ENCODE results near the gene CEBPG.

The CEBPG gene

GRCh38 chr19:33355535-33355934, 18.0 kb upstream of the CEBPG start:
- DNase-seq = no peak

DNA sequence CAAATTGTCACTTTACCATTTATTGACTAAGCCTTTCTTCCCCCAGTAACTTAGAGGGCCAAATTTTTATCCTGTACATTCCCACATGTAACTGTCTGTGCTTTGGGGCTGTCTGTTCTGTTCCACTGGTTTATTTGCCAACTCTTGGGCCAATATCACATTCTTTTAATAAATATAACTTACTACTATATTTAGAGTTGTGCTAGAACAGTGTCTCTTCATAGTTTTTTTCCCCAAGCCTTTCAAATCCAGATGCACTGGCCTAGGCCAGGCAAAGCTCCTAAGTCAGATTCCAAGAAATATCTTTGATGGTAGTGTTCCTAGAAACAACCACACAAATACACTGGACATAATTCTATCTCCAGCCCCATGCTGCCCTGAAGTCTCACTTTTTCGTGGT, 16.0 kb upstream of the CEBPG start:
- DNase-seq = no peak

- DNase-seq = no peak
Measured at GRCh38 chr19:33358408-33358807, 15.1 kb upstream of the CEBPG start.

- DNase-seq = no peak
Measured at GRCh38 chr19:33359581-33359980, 13.9 kb upstream of the CEBPG start.

DNA sequence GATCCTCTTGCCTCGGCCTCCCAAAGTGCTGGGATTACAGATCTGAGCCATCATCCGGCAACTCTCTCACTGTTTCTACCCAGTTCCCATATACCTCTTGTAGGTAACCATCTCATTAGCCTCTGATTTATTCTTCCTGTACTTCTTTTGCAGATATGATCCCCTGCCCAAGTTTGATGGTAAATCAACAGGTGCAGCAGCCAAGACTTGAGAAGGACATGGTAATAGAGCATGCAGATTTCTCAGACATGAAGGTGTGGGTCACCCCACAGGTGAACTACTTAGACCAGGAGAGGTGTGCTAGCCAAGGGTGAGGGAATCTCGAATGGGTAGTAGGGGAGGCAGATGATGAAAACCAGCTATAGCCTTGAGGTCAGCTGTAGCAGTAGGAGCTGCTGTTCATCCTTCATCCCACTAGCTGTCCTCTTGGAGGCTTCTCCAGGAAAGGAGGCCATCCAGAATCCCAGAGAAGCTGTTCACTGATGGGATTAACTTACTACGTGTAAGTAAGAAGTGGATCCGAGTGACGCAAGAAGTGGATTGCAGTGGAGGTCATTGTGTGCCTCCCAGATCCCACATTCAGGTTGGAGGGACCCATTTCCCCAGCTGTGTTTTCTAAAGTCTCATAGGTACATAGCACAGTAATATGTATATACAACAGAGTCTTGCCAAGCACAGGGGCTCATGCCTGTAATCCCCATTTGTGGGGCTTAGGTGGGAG, 10.8 kb upstream of the CEBPG start:
- DNase-seq = no peak

GRCh38 chr19:33363476-33363875, 10.0 kb upstream of the CEBPG start:
- no peak for DNase-seq

GRCh38 chr19:33365691-33366090, 7.8 kb upstream of the CEBPG start:
- DNase-seq = no peak

- DNase-seq = no peak
Measured at GRCh38 chr19:33366127-33366526, 7.4 kb upstream of the CEBPG start.

GRCh38 chr19:33366897-33367296, 6.6 kb upstream of the CEBPG start:
- DNase-seq = no peak

- DNase-seq = no peak
Measured at GRCh38 chr19:33368074-33368864, 5.2 kb upstream of the CEBPG start.

GRCh38 chr19:33370783-33371182, 2.7 kb upstream of the CEBPG start:
- no peak for DNase-seq

GRCh38 chr19:33374236-33374714, 766 bp downstream of the CEBPG start:
- DNase-seq = no peak

- DNase-seq = no peak
Measured at GRCh38 chr19:33375156-33375836, 1.8 kb downstream of the CEBPG start.

GRCh38 chr19:33375837-33376159, 2.3 kb downstream of the CEBPG start:
- no peak for DNase-seq

- no peak for DNase-seq
Measured at GRCh38 chr19:33376423-33376822, 2.9 kb downstream of the CEBPG start.

- DNase-seq = no peak
Measured at GRCh38 chr19:33376941-33377557, 3.5 kb downstream of the CEBPG start.

DNA sequence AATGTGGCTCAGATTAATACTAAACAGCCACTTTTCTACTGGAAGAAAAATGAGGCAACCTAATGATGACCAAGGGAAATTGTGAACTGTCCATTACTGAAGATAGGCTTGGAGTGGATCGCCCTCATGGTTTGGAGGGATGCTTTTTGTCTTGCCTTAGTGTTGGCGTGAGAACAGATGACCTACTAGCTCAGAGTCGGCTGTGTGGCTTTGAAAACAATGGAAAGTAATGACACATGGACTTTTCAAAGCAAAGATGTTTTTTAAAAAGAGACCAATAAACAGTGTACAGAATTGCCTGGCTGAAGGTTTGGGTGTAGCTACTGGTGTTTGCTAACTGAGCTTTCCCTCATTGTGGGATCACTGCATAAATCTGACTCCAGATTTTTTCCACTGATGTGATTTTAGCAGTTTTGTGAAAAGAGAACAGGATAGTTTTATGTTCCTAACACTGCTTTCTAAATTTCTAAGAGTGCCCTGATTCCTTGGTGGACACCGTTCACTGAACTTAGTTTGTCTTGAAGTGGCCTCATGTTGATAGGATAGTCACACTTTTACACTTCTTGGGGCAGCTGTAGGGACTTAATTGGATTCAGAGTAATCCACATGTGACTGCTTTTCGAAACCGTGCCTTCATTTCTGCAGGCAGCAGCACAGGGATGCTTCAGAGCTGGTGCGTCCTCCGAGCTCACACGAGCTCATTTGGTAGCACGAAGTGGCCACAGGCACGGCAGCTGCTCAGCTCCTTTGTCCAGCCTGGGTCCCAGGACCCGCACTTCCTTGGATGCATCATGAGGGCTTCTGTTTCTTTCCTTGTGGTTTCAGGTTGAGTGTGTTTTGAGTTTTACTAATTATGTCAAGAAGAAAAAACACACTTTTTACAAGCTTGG, 4.3 kb downstream of the CEBPG start:
- no peak for DNase-seq

DNA sequence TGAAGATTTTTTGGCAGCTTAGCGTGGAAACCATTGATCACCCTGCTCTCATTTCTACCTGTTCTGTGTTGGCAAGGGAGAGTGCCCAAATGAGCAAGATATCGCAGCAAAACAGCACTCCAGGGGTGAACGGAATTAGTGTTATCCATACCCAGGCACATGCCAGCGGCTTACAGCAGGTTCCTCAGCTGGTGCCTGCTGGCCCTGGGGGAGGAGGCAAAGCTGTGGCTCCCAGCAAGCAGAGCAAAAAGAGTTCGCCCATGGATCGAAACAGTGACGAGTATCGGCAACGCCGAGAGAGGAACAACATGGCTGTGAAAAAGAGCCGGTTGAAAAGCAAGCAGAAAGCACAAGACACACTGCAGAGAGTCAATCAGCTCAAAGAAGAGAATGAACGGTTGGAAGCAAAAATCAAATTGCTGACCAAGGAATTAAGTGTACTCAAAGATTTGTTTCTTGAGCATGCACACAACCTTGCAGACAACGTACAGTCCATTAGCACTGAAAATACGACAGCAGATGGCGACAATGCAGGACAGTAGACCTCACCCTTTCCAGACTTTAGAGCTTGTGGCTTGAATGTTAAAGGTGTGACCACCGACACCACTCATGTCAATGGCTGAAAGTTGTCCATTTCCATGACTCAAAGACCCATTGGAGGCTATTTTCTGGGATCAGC, 5.8 kb downstream of the CEBPG start:
- no peak for DNase-seq

GRCh38 chr19:33381101-33381500, 7.6 kb downstream of the CEBPG start:
- DNase-seq = no peak

DNA sequence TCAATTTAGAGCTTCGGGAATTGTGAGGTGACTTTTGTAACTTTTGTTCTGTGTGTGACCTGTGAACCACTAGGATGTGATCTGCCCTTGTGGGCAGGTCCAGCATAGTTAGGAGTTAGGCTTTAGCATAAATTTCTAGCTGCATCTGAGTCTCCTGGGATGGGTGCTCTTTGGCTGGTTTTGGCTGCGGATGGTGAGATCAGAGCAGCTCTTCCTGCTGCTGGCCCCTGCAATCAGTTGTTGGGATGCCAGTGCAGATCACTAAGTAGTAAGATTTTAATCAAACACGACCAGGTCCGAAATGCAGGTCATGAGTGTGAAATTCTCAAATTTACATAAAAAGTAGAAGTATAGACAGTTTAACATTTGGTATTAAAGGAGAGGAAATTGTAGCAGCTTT, 8.5 kb downstream of the CEBPG start:
- no peak for DNase-seq

DNA sequence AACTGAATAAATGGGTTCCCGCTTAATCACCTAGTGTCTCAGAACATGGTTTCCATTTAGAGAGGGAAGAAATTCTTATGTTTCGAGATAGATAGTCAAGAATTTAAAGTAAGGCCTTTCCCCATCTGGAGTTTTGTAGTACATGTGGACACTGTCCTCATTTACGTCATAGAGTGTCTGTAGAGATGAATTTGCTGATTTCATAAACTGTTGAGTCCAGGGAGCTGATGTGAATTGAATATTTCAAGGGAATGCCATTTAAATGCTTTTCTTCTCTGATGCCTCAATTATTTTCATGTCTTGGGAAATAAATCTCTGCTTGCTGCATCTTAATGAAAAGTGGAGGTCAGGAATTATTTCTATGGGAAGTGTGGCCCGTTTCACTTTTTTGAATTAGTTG, 9.5 kb downstream of the CEBPG start:
- no peak for DNase-seq

All from activated naive CD4-positive, alpha-beta T cell (primary cell).